ENCODE results near the gene CHCHD6. TPM values are rescaled to one million over a fixed set of nuclear protein-coding genes. Genes with fewer than 3 reads are reported as not detected.

Gene CHCHD6
- total RNA-seq, 1 donor from 2014 or later = 17.1 TPM

- H3K27ac Mint-ChIP-seq (ENCODE audit: unreplicated experiment) = no peak overlapping the region
- no peaks in the 10 kb centered on the region for H3K36me3 Mint-ChIP-seq (ENCODE audit: low read depth)
- TF ChIP-seq CTCF (IDR thresholded peaks at IDR 0.05) = no peak
- no peak for DNase-seq (ENCODE audit: low spot score)
- H3K27me3 Mint-ChIP-seq (ENCODE audit: low read depth) = no peaks in the 10 kb centered on the region
- H3K4me3 Mint-ChIP-seq (ENCODE audit: unreplicated experiment) = no peak overlapping the region
- H3K4me1 Mint-ChIP-seq (ENCODE audit: low read depth) = peaks cover 3% of the 10 kb centered on the region
- no peaks in the 10 kb centered on the region for H3K9me3 Mint-ChIP-seq (ENCODE audit: low read depth)
Observed at GRCh38 chr3:126716057-126716456, 12.0 kb downstream of the CHCHD6 start.

GRCh38 chr3:126718561-126719445, 14.8 kb downstream of the CHCHD6 start:
- no peak for DNase-seq (ENCODE audit: low spot score)
- no peak overlapping the region for H3K27ac Mint-ChIP-seq (ENCODE audit: unreplicated experiment)
- no peak overlapping the region for H3K4me3 Mint-ChIP-seq (ENCODE audit: unreplicated experiment)

GRCh38 chr3:126720596-126720995, 16.6 kb downstream of the CHCHD6 start:
- no peak for TF ChIP-seq CTCF (IDR thresholded peaks at IDR 0.05)
- peaks cover 10% of the 10 kb centered on the region for H3K9me3 Mint-ChIP-seq (ENCODE audit: low read depth)
- H3K27me3 Mint-ChIP-seq (ENCODE audit: low read depth) = no peaks in the 10 kb centered on the region
- peaks cover 2% of the 10 kb centered on the region for H3K36me3 Mint-ChIP-seq (ENCODE audit: low read depth)
- no peak overlapping the region for H3K27ac Mint-ChIP-seq (ENCODE audit: unreplicated experiment)
- H3K4me3 Mint-ChIP-seq (ENCODE audit: unreplicated experiment) = no peak overlapping the region
- no peaks in the 10 kb centered on the region for H3K4me1 Mint-ChIP-seq (ENCODE audit: low read depth)
- no peak for DNase-seq (ENCODE audit: low spot score)

More at GRCh38 chr3:126718561-126719445, 14.8 kb downstream of the CHCHD6 start:
- H3K36me3 Mint-ChIP-seq (ENCODE audit: low read depth) = no peaks in the 10 kb centered on the region
- no peaks in the 10 kb centered on the region for H3K27me3 Mint-ChIP-seq (ENCODE audit: low read depth)
- H3K4me1 Mint-ChIP-seq (ENCODE audit: low read depth) = no peaks in the 10 kb centered on the region
- no peaks in the 10 kb centered on the region for H3K9me3 Mint-ChIP-seq (ENCODE audit: low read depth)
- no peak for TF ChIP-seq CTCF (IDR thresholded peaks at IDR 0.05)

GRCh38 chr3:126721246-126721645, 17.2 kb downstream of the CHCHD6 start:
- no peak overlapping the region for H3K27ac Mint-ChIP-seq (ENCODE audit: unreplicated experiment)
- no peak for DNase-seq (ENCODE audit: low spot score)
- H3K4me1 Mint-ChIP-seq (ENCODE audit: low read depth) = no peaks in the 10 kb centered on the region
- peaks cover 10% of the 10 kb centered on the region for H3K9me3 Mint-ChIP-seq (ENCODE audit: low read depth)
- H3K27me3 Mint-ChIP-seq (ENCODE audit: low read depth) = no peaks in the 10 kb centered on the region
- no peak for TF ChIP-seq CTCF (IDR thresholded peaks at IDR 0.05)
- H3K4me3 Mint-ChIP-seq (ENCODE audit: unreplicated experiment) = no peak overlapping the region
- H3K36me3 Mint-ChIP-seq (ENCODE audit: low read depth) = peaks cover 2% of the 10 kb centered on the region

- DNase-seq (ENCODE audit: low spot score) = no peak
- Mint-ChIP-seq H3K4me3 (ENCODE audit: unreplicated experiment) (no peak overlapping the region), H3K4me1 (ENCODE audit: low read depth) (no peaks in the 10 kb centered on the region), H3K9me3 (ENCODE audit: low read depth) (peaks cover 10% of the 10 kb centered on the region), H3K27me3 (ENCODE audit: low read depth) (no peaks in the 10 kb centered on the region), H3K27ac (ENCODE audit: unreplicated experiment) (no peak overlapping the region), H3K36me3 (ENCODE audit: low read depth) (peaks cover 2% of the 10 kb centered on the region)
- no peak for TF ChIP-seq CTCF (IDR thresholded peaks at IDR 0.05)
Observed at GRCh38 chr3:126723237-126723636, 19.2 kb downstream of the CHCHD6 start.

Measured in chondrocyte (in vitro differentiated cells).